ENCODE results near the gene STX19.
"Not testable (repeated sequence)": the region's sequence is repeated elsewhere in the genome, so short reads cannot be mapped to it uniquely, and the experiment has no call there.

STX19 gene

GRCh38 chr3:94063496-94064119 lies 35.2 kb upstream of the STX19 start:
- Histone ChIP-seq H3K27ac (ENCODE audit: insufficient read depth, low read length, poor library complexity, severe bottlenecking) (peak overlapping the region; percentile 95), H3K4me1 (ENCODE audit: control insufficient read depth, insufficient read depth, low read length, poor library complexity, severe bottlenecking) (peaks cover 9% of the 10 kb centered on the region), H3K36me3 (ENCODE audit: control insufficient read depth, insufficient read depth, low read length) (no peaks in the 10 kb centered on the region), H3K27me3 (replicated peaks; ENCODE audit: control insufficient read depth, insufficient read depth, low read length, poor library complexity, severe bottlenecking) (no peaks in the 10 kb centered on the region), H3K4me3 (ENCODE audit: insufficient read depth, low read depth, low read length, poor library complexity, severe bottlenecking) (peak overlapping the region; percentile 89), H3K9me3 (ENCODE audit: control insufficient read depth, low read length) (no peaks in the 10 kb centered on the region)
- DNase-seq = no peak

- no peaks in the 10 kb centered on the region for H3K36me3 ChIP-seq (ENCODE audit: control insufficient read depth, insufficient read depth, low read length)
- H3K9me3 ChIP-seq (ENCODE audit: control insufficient read depth, low read length) = no peaks in the 10 kb centered on the region
- no peaks in the 10 kb centered on the region for H3K27me3 ChIP-seq (replicated peaks; ENCODE audit: control insufficient read depth, insufficient read depth, low read length, poor library complexity, severe bottlenecking)
- H3K27ac ChIP-seq (ENCODE audit: insufficient read depth, low read length, poor library complexity, severe bottlenecking) = peak within 1 kb of the TSS; percentile 95
- H3K4me3 ChIP-seq (ENCODE audit: insufficient read depth, low read depth, low read length, poor library complexity, severe bottlenecking) = peak within 1 kb of the TSS; percentile 89
- peak; percentile 68 to 82 (median 71) for DNase-seq
- H3K4me1 ChIP-seq (ENCODE audit: control insufficient read depth, insufficient read depth, low read length, poor library complexity, severe bottlenecking) = peaks cover 9% of the 10 kb centered on the region
Observed at GRCh38 chr3:94062513-94063404, 34.4 kb upstream of the STX19 start, which contains the start of the genes DHFR2 and NSUN3. Gene DHFR2, minus strand, starts transcription at chr3:94062916. Its CDS starts 1,405 bp downstream, at chr3:94061511. Gene NSUN3, plus strand, starts transcription at chr3:94063061. Its CDS starts 66 bp downstream, at chr3:94063127.

- no peak overlapping the region for H3K27ac ChIP-seq (ENCODE audit: insufficient read depth, low read length, poor library complexity, severe bottlenecking)
- H3K27me3 ChIP-seq (replicated peaks; ENCODE audit: control insufficient read depth, insufficient read depth, low read length, poor library complexity, severe bottlenecking) = no peaks in the 10 kb centered on the region
- no peak overlapping the region for H3K4me3 ChIP-seq (ENCODE audit: insufficient read depth, low read depth, low read length, poor library complexity, severe bottlenecking)
- no peak for DNase-seq
- no peaks in the 10 kb centered on the region for H3K9me3 ChIP-seq (ENCODE audit: control insufficient read depth, low read length)
- peaks cover 9% of the 10 kb centered on the region for H3K4me1 ChIP-seq (ENCODE audit: control insufficient read depth, insufficient read depth, low read length, poor library complexity, severe bottlenecking)
- no peaks in the 10 kb centered on the region for H3K36me3 ChIP-seq (ENCODE audit: control insufficient read depth, insufficient read depth, low read length)
Observed at GRCh38 chr3:94061297-94061696, 32.9 kb upstream of the STX19 start.

GRCh38 chr3:94050546-94050945 lies 22.1 kb upstream of the STX19 start:
- Histone ChIP-seq H3K27me3 (replicated peaks; ENCODE audit: control insufficient read depth, insufficient read depth, low read length, poor library complexity, severe bottlenecking) (no peaks in the 10 kb centered on the region), H3K4me1 (ENCODE audit: control insufficient read depth, insufficient read depth, low read length, poor library complexity, severe bottlenecking) (no peaks in the 10 kb centered on the region), H3K4me3 (ENCODE audit: insufficient read depth, low read depth, low read length, poor library complexity, severe bottlenecking) (no peak overlapping the region), H3K27ac (ENCODE audit: insufficient read depth, low read length, poor library complexity, severe bottlenecking) (no peak overlapping the region), H3K36me3 (ENCODE audit: control insufficient read depth, insufficient read depth, low read length) (no peaks in the 10 kb centered on the region), H3K9me3 (ENCODE audit: control insufficient read depth, low read length) (no peaks in the 10 kb centered on the region)
- DNase-seq = no peak

DNA sequence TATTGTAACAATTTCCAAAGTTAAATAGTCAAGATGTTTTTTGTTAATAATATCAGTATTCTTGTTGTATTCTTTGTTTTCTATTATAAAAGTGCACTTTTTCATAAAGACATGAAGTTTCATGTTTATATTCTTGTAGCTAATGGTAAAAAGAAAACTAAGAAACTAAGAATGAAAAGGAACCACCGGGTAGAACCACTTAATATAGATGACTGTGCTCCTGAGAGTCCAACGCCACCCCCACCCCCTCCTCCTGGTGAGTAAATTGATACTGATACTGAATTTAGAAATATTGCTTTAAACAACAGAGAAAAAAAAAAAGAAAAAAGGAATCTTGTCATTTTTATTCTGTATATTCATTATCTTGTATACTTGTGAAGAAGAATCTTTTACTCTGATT lies 20.9 kb upstream of the STX19 start:
- H3K4me3 ChIP-seq (ENCODE audit: insufficient read depth, low read depth, low read length, poor library complexity, severe bottlenecking) = no peak overlapping the region
- no peaks in the 10 kb centered on the region for H3K9me3 ChIP-seq (ENCODE audit: control insufficient read depth, low read length)
- no peaks in the 10 kb centered on the region for H3K4me1 ChIP-seq (ENCODE audit: control insufficient read depth, insufficient read depth, low read length, poor library complexity, severe bottlenecking)
- H3K36me3 ChIP-seq (ENCODE audit: control insufficient read depth, insufficient read depth, low read length) = peaks cover 4% of the 10 kb centered on the region
- no peak for DNase-seq
- H3K27me3 ChIP-seq (replicated peaks; ENCODE audit: control insufficient read depth, insufficient read depth, low read length, poor library complexity, severe bottlenecking) = no peaks in the 10 kb centered on the region
- H3K27ac ChIP-seq (ENCODE audit: insufficient read depth, low read length, poor library complexity, severe bottlenecking) = no peak overlapping the region

DNA sequence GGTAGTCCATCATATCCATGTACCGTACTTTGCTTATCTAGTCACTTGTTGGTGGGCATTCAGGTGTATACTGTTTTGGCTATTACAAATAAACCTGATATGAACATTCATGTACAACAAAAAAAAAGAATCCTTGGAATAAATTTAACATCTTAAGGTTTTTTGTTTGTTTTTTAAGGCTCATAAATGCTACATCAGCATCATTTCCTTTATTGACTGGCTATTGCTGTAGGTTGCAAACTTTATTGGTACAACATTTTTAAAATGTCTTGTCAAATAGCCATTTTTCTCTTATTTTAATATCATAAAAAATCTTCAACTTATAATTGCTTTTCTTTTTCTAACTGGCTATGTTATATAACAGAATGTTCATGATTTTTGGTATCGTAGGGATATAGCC lies 18.1 kb upstream of the STX19 start:
- Histone ChIP-seq H3K4me3 (ENCODE audit: insufficient read depth, low read depth, low read length, poor library complexity, severe bottlenecking) (no peak overlapping the region), H3K27ac (ENCODE audit: insufficient read depth, low read length, poor library complexity, severe bottlenecking) (no peak overlapping the region), H3K27me3 (replicated peaks; ENCODE audit: control insufficient read depth, insufficient read depth, low read length, poor library complexity, severe bottlenecking) (no peaks in the 10 kb centered on the region), H3K36me3 (ENCODE audit: control insufficient read depth, insufficient read depth, low read length) (peaks cover 5% of the 10 kb centered on the region), H3K4me1 (ENCODE audit: control insufficient read depth, insufficient read depth, low read length, poor library complexity, severe bottlenecking) (no peaks in the 10 kb centered on the region), H3K9me3 (ENCODE audit: control insufficient read depth, low read length) (no peaks in the 10 kb centered on the region)
- no peak for DNase-seq

DNA sequence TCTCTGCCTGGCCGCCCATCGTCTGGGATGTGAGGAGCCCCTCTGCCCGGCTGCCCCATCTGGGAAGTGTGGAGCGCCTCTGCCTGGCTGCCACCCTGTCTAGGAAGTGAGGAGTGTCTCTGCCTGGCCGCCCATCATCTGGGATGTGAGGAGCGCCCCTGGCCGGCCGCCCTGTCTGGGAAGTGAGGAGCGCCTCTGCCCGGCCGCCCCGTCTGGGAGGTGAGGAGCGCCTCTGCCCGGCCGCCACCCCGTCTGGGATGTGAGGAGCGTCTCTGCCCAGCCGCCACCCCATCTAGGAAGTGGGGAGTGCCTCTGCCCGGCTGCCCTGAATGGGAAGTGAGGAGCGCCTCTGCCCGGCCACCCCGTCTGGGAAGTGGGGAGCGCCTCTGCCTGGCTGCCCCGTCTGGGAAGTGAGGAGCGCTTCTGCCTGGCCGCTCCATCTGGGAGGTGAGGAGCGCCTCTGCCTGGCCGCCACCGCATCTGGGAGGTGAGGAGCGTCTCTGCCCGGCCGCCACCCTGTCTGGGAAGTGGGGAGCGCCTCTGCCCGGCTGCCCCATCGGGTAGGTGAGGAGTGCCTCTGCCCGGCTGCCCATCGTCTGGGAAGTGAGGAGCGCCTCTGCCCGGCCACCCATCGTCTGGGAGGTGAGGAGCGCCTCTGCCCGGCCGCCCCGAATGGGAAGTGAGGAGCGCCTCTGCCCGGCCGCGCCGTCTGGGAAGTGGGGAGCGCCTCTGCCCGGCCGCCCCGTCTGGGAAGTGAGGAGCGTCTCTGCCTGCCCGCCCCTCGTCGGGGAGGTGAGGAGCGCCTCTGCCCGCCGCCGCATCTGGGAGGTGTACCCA lies 15.9 kb upstream of the STX19 start:
- DNase-seq; H3K27me3 ChIP-seq (replicated peaks; ENCODE audit: control insufficient read depth, insufficient read depth, low read length, poor library complexity, severe bottlenecking); H3K4me1 ChIP-seq (ENCODE audit: control insufficient read depth, insufficient read depth, low read length, poor library complexity, severe bottlenecking); H3K36me3 ChIP-seq (ENCODE audit: control insufficient read depth, insufficient read depth, low read length); H3K27ac ChIP-seq (ENCODE audit: insufficient read depth, low read length, poor library complexity, severe bottlenecking); H3K4me3 ChIP-seq (ENCODE audit: insufficient read depth, low read depth, low read length, poor library complexity, severe bottlenecking); H3K9me3 ChIP-seq (ENCODE audit: control insufficient read depth, low read length): not testable (repeated sequence)

DNA sequence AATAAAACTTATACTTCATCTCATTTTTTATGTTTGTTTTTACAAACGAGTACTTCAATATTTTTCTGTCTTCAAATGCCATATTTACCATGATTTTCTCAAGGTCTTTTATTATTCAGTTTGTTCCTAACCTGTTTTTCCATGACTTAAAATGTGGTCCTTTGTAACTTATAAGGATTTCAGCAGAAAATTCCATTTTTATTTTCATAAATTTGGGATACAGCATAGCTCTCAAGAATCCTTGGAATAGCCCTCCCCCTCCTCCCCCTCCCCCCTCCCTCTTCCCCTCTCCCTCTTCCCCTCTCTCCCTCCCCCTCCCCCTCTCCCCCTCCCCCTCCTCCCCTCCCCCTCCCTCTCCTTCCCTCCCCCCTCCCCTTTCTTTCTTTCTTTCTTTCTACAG lies 14.9 kb upstream of the STX19 start:
- no peak overlapping the region for H3K4me3 ChIP-seq (ENCODE audit: insufficient read depth, low read depth, low read length, poor library complexity, severe bottlenecking)
- no peak for DNase-seq
- H3K27ac ChIP-seq (ENCODE audit: insufficient read depth, low read length, poor library complexity, severe bottlenecking) = no peak overlapping the region
- H3K9me3 ChIP-seq (ENCODE audit: control insufficient read depth, low read length) = no peaks in the 10 kb centered on the region
- peaks cover 5% of the 10 kb centered on the region for H3K36me3 ChIP-seq (ENCODE audit: control insufficient read depth, insufficient read depth, low read length)
- no peaks in the 10 kb centered on the region for H3K27me3 ChIP-seq (replicated peaks; ENCODE audit: control insufficient read depth, insufficient read depth, low read length, poor library complexity, severe bottlenecking)
- H3K4me1 ChIP-seq (ENCODE audit: control insufficient read depth, insufficient read depth, low read length, poor library complexity, severe bottlenecking) = no peaks in the 10 kb centered on the region

DNA sequence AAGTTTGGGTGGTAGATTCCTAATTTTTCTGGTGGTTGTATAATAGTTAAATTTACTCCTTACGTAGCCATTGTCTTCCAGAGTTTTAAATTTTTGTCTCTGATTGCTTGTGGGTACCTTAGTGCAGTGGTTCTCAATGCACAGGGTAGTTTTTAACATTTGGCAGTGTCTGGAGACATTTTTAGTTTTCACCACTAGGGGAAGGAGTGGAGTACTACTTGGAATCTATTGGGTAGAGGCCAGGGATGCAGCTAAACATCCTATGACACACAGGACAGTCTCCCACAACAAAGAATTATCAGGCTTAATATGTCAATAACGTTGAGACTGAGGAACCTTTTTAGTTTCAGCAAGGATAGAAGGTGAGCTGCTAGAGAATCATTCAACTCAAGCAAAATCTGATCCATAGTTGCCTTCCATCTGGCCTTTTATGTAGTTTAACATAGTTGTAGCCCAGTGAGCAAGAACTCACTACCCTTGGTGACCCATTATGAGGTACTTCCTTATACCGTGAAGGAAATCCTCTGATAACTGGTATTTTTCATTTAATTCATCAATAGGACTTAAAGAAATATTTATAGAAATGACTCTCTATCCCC lies 8.6 kb upstream of the STX19 start:
- no peak overlapping the region for H3K27ac ChIP-seq (ENCODE audit: insufficient read depth, low read length, poor library complexity, severe bottlenecking)
- DNase-seq = no peak
- H3K4me3 ChIP-seq (ENCODE audit: insufficient read depth, low read depth, low read length, poor library complexity, severe bottlenecking) = no peak overlapping the region
- no peaks in the 10 kb centered on the region for H3K27me3 ChIP-seq (replicated peaks; ENCODE audit: control insufficient read depth, insufficient read depth, low read length, poor library complexity, severe bottlenecking)
- H3K9me3 ChIP-seq (ENCODE audit: control insufficient read depth, low read length) = no peaks in the 10 kb centered on the region
- H3K4me1 ChIP-seq (ENCODE audit: control insufficient read depth, insufficient read depth, low read length, poor library complexity, severe bottlenecking) = no peaks in the 10 kb centered on the region
- H3K36me3 ChIP-seq (ENCODE audit: control insufficient read depth, insufficient read depth, low read length) = no peaks in the 10 kb centered on the region
